KMS-11 (cell line): ENCODE measurements around the gene TAS2R16.

Source experiments
- H2AFZ ChIP-seq: fragments of 200-600 bp; sonication (generic); 2 replicates; pipeline ENCODE4 v1.6.1; 2016; ENCODE audit warnings: antibody characterized with exemption, mixed run types, low read depth
- H3K27ac ChIP-seq: fragments of 200-600 bp; sonication (generic); 2 replicates; pipeline ENCODE4 v1.6.1; 2016; ENCODE audit warnings: mild to moderate bottlenecking, mixed run types
- H3K27me3 ChIP-seq: fragments of 200-600 bp; sonication (generic); 2 replicates; pipeline ENCODE4 v1.6.1; 2017; ENCODE audit warnings: mild to moderate bottlenecking, low read depth, mixed run types, moderate library complexity; ENCODE audit not compliant: insufficient read depth
- H3K36me3 ChIP-seq: fragments of 200-600 bp; sonication (generic); 2 replicates; pipeline ENCODE4 v1.6.1; 2017; ENCODE audit warnings: mild to moderate bottlenecking, mixed run types; ENCODE audit not compliant: insufficient read depth
- H3K4me1 ChIP-seq: fragments of 200-600 bp; sonication (generic); 2 replicates; pipeline ENCODE4 v1.6.1; 2016; ENCODE audit warnings: mild to moderate bottlenecking, low read depth, mixed run types; ENCODE audit not compliant: poor library complexity, severe bottlenecking
- H3K4me2 ChIP-seq: fragments of 200-600 bp; sonication (generic); 2 replicates; pipeline ENCODE4 v1.7.0; 2016; ENCODE audit warnings: mild to moderate bottlenecking, mixed run types
- H3K4me3 ChIP-seq: fragments of 200-600 bp; sonication (generic); IDR thresholded peaks from 2 replicates; pipeline ENCODE4 v1.6.1; 2017; ENCODE audit warnings: low read depth, low read length, mixed read lengths; ENCODE audit not compliant: insufficient read depth
- H3K79me2 ChIP-seq: fragments of 200-600 bp; sonication (generic); 2 replicates; pipeline ENCODE4 v1.6.1; 2016; ENCODE audit warnings: low read depth, mixed run types; ENCODE audit not compliant: insufficient read depth
- H3K9ac ChIP-seq: fragments of 200-600 bp; sonication (generic); 2 replicates; pipeline ENCODE4 v1.6.1; 2016; ENCODE audit warnings: mild to moderate bottlenecking, mixed run types
- H4K20me1 ChIP-seq: fragments of 200-600 bp; sonication (generic); 2 replicates; pipeline ENCODE4 v1.6.1; 2016; ENCODE audit warnings: mild to moderate bottlenecking, mixed run types; ENCODE audit not compliant: insufficient read depth
- TF ChIP-seq, protein P1 (sequence below): fragments of 200-600 bp; sonication (generic); conservative IDR thresholded peaks from 2 replicates; pipeline ENCODE4 v1.6.1; 2017; ENCODE audit warnings: low read depth, mild to moderate bottlenecking, antibody characterized with exemption, low read length, moderate library complexity, mixed read lengths

The TAS2R16 gene

DNA sequence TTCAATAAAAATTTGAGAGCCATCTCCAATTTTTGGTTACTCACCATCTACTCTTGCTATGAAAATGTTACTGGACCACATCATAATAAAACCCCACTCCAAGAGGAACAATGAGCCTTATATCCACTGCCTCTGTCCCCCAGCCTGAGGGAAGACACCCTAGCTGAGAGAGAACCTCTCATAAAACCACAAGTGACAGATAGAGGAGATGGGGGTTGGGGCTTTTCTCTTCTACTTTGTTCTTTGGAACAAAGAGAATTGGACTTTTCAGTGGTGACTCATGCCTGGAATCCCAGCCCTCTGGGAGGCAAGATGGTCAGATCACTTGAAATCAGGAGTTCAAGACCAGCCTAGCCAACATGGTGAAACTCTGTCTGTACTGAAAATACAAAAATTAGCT, 27.6 kb upstream of the TAS2R16 start:
- H3K9ac ChIP-seq = no peak overlapping the region

DNA sequence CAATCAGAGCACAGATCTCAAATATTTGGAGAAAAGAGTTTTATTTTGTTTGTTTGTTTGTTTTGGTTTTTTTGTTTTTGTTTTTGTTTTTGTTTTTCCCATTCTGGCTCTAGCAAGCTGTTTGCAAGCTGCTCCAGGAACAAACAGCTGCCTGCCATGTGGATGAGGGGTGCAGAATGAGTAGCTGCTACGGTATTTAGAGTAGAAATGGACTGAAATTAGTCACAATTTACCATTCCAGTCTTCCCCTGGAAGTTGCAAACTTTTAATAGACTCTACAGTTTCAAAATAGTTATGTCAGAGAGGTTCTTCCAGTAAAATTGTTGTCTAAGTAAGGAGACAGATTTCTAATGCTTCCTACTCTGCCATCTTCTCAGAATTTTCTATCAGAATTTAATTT, 27.1 kb upstream of the TAS2R16 start:
- Histone ChIP-seq H4K20me1 (no peaks in the 10 kb centered on the region), H3K4me2 (no peak overlapping the region), H3K9ac (no peak overlapping the region)

More for the DNA sequence above, 27.6 kb upstream of the TAS2R16 start:
- H2AFZ ChIP-seq = no peak overlapping the region
- no peaks in the 10 kb centered on the region for H3K27me3 ChIP-seq
- no peaks in the 10 kb centered on the region for H4K20me1 ChIP-seq
- H3K4me2 ChIP-seq = no peak overlapping the region
- TF ChIP-seq, protein P1, sequence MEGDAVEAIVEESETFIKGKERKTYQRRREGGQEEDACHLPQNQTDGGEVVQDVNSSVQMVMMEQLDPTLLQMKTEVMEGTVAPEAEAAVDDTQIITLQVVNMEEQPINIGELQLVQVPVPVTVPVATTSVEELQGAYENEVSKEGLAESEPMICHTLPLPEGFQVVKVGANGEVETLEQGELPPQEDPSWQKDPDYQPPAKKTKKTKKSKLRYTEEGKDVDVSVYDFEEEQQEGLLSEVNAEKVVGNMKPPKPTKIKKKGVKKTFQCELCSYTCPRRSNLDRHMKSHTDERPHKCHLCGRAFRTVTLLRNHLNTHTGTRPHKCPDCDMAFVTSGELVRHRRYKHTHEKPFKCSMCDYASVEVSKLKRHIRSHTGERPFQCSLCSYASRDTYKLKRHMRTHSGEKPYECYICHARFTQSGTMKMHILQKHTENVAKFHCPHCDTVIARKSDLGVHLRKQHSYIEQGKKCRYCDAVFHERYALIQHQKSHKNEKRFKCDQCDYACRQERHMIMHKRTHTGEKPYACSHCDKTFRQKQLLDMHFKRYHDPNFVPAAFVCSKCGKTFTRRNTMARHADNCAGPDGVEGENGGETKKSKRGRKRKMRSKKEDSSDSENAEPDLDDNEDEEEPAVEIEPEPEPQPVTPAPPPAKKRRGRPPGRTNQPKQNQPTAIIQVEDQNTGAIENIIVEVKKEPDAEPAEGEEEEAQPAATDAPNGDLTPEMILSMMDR = no peak
- no peak overlapping the region for H3K4me3 ChIP-seq
- H3K79me2 ChIP-seq = no peaks in the 10 kb centered on the region
- H3K27ac ChIP-seq = no peak overlapping the region
- no peaks in the 10 kb centered on the region for H3K4me1 ChIP-seq
- no peaks in the 10 kb centered on the region for H3K36me3 ChIP-seq

DNA sequence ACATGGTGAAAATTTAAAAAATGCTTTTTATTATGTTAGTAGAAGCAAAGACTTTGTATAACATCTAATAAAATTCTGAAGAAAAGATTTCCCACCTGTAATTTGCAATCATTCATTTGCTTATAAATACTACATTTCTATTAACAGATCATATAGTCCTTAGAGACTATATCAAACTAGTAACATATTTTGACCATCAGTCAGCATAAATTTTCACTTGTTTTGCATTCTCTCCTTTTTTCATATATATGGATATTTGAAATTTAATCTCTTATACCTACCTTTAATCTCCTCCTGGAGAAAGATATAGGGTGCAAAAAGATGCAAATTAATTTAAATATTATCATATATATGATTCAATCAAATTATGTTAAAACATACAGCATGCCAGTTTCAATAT, 16.9 kb upstream of the TAS2R16 start:
- H3K4me1 ChIP-seq = peaks cover 8% of the 10 kb centered on the region
- TF ChIP-seq, protein P1 = no peak
- no peak overlapping the region for H3K4me3 ChIP-seq
- no peaks in the 10 kb centered on the region for H3K27me3 ChIP-seq
- H3K79me2 ChIP-seq = no peaks in the 10 kb centered on the region
- H3K4me2 ChIP-seq = no peak overlapping the region
- no peaks in the 10 kb centered on the region for H4K20me1 ChIP-seq
- no peak overlapping the region for H3K9ac ChIP-seq
- H2AFZ ChIP-seq = no peak overlapping the region
- no peaks in the 10 kb centered on the region for H3K36me3 ChIP-seq
- no peak overlapping the region for H3K27ac ChIP-seq

More for the DNA sequence above, 27.1 kb upstream of the TAS2R16 start:
- TF ChIP-seq, protein P1 = no peak
- Histone ChIP-seq H3K27me3 (no peaks in the 10 kb centered on the region), H3K4me3 (no peak overlapping the region), H2AFZ (no peak overlapping the region), H3K79me2 (no peaks in the 10 kb centered on the region), H3K27ac (no peak overlapping the region), H3K4me1 (no peaks in the 10 kb centered on the region), H3K36me3 (no peaks in the 10 kb centered on the region)

DNA sequence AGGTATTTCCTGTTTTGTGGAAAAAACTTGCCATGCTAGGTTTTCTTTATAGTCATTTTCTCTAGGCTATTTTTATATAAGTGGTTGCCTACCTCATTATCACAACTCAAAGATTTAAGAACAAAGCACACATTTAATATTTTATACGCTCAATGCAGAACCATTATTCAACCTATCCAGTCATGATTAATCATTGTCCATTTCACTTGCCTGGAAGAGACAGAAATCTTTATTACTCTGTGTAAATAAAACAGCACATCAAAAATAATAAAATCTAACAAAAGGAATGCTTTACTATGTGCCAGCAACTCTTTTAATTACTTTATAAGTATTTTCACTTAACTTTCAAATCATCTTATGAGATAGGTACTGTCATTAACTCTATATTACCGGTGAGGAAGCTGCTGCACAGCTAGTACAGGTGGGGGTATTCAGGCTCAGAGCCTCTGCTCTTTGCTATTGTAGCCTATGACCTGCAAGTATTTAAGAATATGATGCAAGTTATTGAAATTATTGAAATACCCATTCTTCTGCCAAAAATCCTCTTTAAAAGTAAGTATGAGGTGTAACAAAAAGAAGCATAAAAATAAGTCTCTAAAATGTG, 16.4 kb upstream of the TAS2R16 start:
- H3K4me2 ChIP-seq = no peak overlapping the region
- H3K79me2 ChIP-seq = no peaks in the 10 kb centered on the region
- no peak overlapping the region for H3K27ac ChIP-seq
- TF ChIP-seq, protein P1 = no peak
- H3K36me3 ChIP-seq = no peaks in the 10 kb centered on the region
- H3K27me3 ChIP-seq = no peaks in the 10 kb centered on the region
- no peaks in the 10 kb centered on the region for H4K20me1 ChIP-seq
- H3K4me1 ChIP-seq = peaks cover 8% of the 10 kb centered on the region
- H3K9ac ChIP-seq = no peak overlapping the region
- H2AFZ ChIP-seq = no peak overlapping the region
- no peak overlapping the region for H3K4me3 ChIP-seq
